Suprapubic skin (tissue), 4 donors: ENCODE measurements around the gene GNG5. TPM values are rescaled to one million over a fixed set of nuclear protein-coding genes. Genes with fewer than 3 reads are reported as not detected.

ENCODE experiments used
- DNase-seq, 2 donors: peaks; one replicate each; pipeline ENCODE4 v3.0.0-alpha.2; 2019; ENCODE audit warnings: low spot score in 2 of 2
- H3K27ac ChIP-seq: fragments of 200-600 bp; sonication (generic); one replicate; pipeline ENCODE4 v1.5.1; 2019
- H3K27me3 ChIP-seq: fragments of 200-600 bp; sonication (generic); one replicate; pipeline ENCODE4 v1.5.1; 2019
- H3K36me3 ChIP-seq: fragments of 200-600 bp; sonication (generic); one replicate; pipeline ENCODE4 v1.5.1; 2019
- H3K4me1 ChIP-seq: fragments of 200-600 bp; sonication (generic); one replicate; pipeline ENCODE4 v1.5.1; 2019
- H3K4me3 ChIP-seq: fragments of 200-600 bp; sonication (generic); one replicate; pipeline ENCODE4 v1.5.1; 2019; ENCODE audit warnings: mild to moderate bottlenecking
- H3K9me3 ChIP-seq: fragments of 200-600 bp; sonication (generic); one replicate; pipeline ENCODE4 v1.5.1; 2019
- CTCF ChIP-seq, 2 donors: fragments of 200-600 bp in 1 of 2; fragments of 450-650 bp in 1 of 2; sonication (generic) in 1 of 2; IDR thresholded peaks; one replicate each; pipeline ENCODE4 v1.5.1; 2016 to 2019; ENCODE audit warnings: antibody characterized with exemption in 2 of 2, mild to moderate bottlenecking in 1 of 2, moderate library complexity in 1 of 2
- EP300 ChIP-seq: sonication (generic); formaldehyde crosslinking; IDR thresholded peaks from one replicate; pipeline ENCODE4 v1.6.1; 2017; ENCODE audit warnings: antibody characterized with exemption
- POLR2A ChIP-seq, 2 donors: fragments of 450-650 bp; IDR thresholded peaks; one replicate each; pipeline ENCODE4 v1.6.1; 2017; ENCODE audit warnings: antibody characterized with exemption in 2 of 2, mild to moderate bottlenecking in 2 of 2, moderate library complexity in 2 of 2
- POLR2AphosphoS5 ChIP-seq, 3 donors: sonication (generic); formaldehyde crosslinking; IDR thresholded peaks; one replicate each; pipeline ENCODE4 v1.6.1; 2017; ENCODE audit warnings: antibody characterized with exemption in 3 of 3
- WGBS: methylation state at CpG from one replicate; pipeline ENCODE4 v1.1.5; 2018; 5-methylcytosine and 5-hydroxymethylcytosine counted together
- total RNA-seq, 4 donors: library from RNA; depleted of rRNA; stranded (reverse); fragments of >200 nt; gene quantifications; one replicate each; pipeline ENCODE4 v1.1.0, GENCODE V29; 2016

GNG5 gene
- total RNA-seq, 4 donors from 2014 or later, result 81.0 to 113 (median 88.2) TPM

GRCh38 chr1:84502927-84503326 is 3.5 kb downstream of the GNG5 start:
- WGBS, result 36% methylated on average over 5 of the region's 5 CpGs
- TF ChIP-seq CTCF (IDR thresholded peaks at IDR 0.05), result no peak
- TF ChIP-seq EP300, result no peak
- no peak for TF ChIP-seq POLR2A (IDR thresholded peaks at IDR 0.05)
- TF ChIP-seq POLR2AphosphoS5 (IDR thresholded peaks at IDR 0.05), result no peak
- no peaks in the 10 kb centered on the region for H3K27me3 ChIP-seq
- no peak overlapping the region for H3K4me3 ChIP-seq
- H3K9me3 ChIP-seq, result no peaks in the 10 kb centered on the region
- peaks cover 51% of the 10 kb centered on the region for H3K4me1 ChIP-seq
- H3K36me3 ChIP-seq, result peaks cover 24% of the 10 kb centered on the region
- no peak for DNase-seq
- no peak overlapping the region for H3K27ac ChIP-seq

- Histone ChIP-seq H3K4me3 (no peak overlapping the region), H3K27me3 (no peaks in the 10 kb centered on the region), H3K36me3 (peaks cover 63% of the 10 kb centered on the region), H3K9me3 (no peaks in the 10 kb centered on the region), H3K27ac (no peak overlapping the region), H3K4me1 (peaks cover 24% of the 10 kb centered on the region)
- DNase-seq, result no peak
- TF ChIP-seq EP300 (no peak), CTCF (IDR thresholded peaks at IDR 0.05) (no peak), POLR2AphosphoS5 (IDR thresholded peaks at IDR 0.05) (no peak), POLR2A (IDR thresholded peaks at IDR 0.05) (no peak)
- 41% methylated on average over 2 of the region's 2 CpGs for WGBS
Observed at GRCh38 chr1:84497631-84498275, 8.6 kb downstream of the GNG5 start.

- Histone ChIP-seq H3K4me3 (no peak overlapping the region), H3K27ac (no peak overlapping the region), H3K36me3 (peaks cover 75% of the 10 kb centered on the region), H3K4me1 (peaks cover 17% of the 10 kb centered on the region), H3K9me3 (no peaks in the 10 kb centered on the region), H3K27me3 (no peaks in the 10 kb centered on the region)
- DNase-seq, result no peak
- 90% methylated on average over 3 of the region's 3 CpGs for WGBS
- TF ChIP-seq EP300 (no peak), POLR2A (IDR thresholded peaks at IDR 0.05) (no peak), CTCF (IDR thresholded peaks at IDR 0.05) (no peak), POLR2AphosphoS5 (IDR thresholded peaks at IDR 0.05) (no peak)
Observed at GRCh38 chr1:84496498-84496897, 9.9 kb downstream of the GNG5 start.

GRCh38 chr1:84493747-84494146 is 12.6 kb downstream of the GNG5 start:
- 62% methylated on average over 1 of the region's 1 CpG for WGBS
- no peaks in the 10 kb centered on the region for H3K9me3 ChIP-seq
- H3K36me3 ChIP-seq, result peaks cover 83% of the 10 kb centered on the region
- no peaks in the 10 kb centered on the region for H3K4me1 ChIP-seq
- DNase-seq, result no peak
- H3K4me3 ChIP-seq, result no peak overlapping the region
- H3K27ac ChIP-seq, result no peak overlapping the region
- TF ChIP-seq POLR2AphosphoS5 (IDR thresholded peaks at IDR 0.05) (no peak), EP300 (no peak), POLR2A (IDR thresholded peaks at IDR 0.05) (no peak), CTCF (IDR thresholded peaks at IDR 0.05) (no peak)
- no peaks in the 10 kb centered on the region for H3K27me3 ChIP-seq

GRCh38 chr1:84492726-84493125 is 13.7 kb downstream of the GNG5 start:
- WGBS, result 71% methylated on average over 1 of the region's 1 CpG
- DNase-seq, result no peak
- H3K9me3 ChIP-seq, result no peaks in the 10 kb centered on the region
- H3K27ac ChIP-seq, result no peak overlapping the region
- H3K4me3 ChIP-seq, result no peak overlapping the region
- H3K36me3 ChIP-seq, result peaks cover 73% of the 10 kb centered on the region
- no peaks in the 10 kb centered on the region for H3K4me1 ChIP-seq
- H3K27me3 ChIP-seq, result no peaks in the 10 kb centered on the region
- TF ChIP-seq EP300 (no peak), POLR2A (IDR thresholded peaks at IDR 0.05) (no peak), CTCF (IDR thresholded peaks at IDR 0.05) (no peak)
